ENCODE results near the gene CACNA1F. TPM values are rescaled to one million over a fixed set of nuclear protein-coding genes. Genes with fewer than 3 reads are reported as not detected.

CACNA1F gene
- total RNA-seq, 1 donor from 2014 or later = under 0.01 TPM

GRCh38 chrX:49193542-49193964 is 39.6 kb downstream of the CACNA1F start:
- no peak for DNase-seq

GRCh38 chrX:49192722-49193328 is 40.3 kb downstream of the CACNA1F start:
- DNase-seq = peak; percentile 61

GRCh38 chrX:49191574-49192011 is 41.5 kb downstream of the CACNA1F start:
- DNase-seq = no peak

GRCh38 chrX:49190821-49191573 is 42.1 kb downstream of the CACNA1F start:
- DNase-seq = peak; percentile 99

- DNase-seq = no peak
Observed at GRCh38 chrX:49189606-49190005, 43.5 kb downstream of the CACNA1F start.

GRCh38 chrX:49188468-49189076 is 44.6 kb downstream of the CACNA1F start:
- DNase-seq = no peak

- DNase-seq = no peak
Observed at GRCh38 chrX:49187526-49187925, 45.6 kb downstream of the CACNA1F start.

GRCh38 chrX:49187028-49187394 is 46.1 kb downstream of the CACNA1F start:
- no peak for DNase-seq

- DNase-seq = peak; percentile 71
Observed at GRCh38 chrX:49186125-49187027, 46.8 kb downstream of the CACNA1F start, which contains the start of gene PRICKLE3. TSS of gene PRICKLE3 (minus strand) at chrX:49186373. CDS start at chrX:49186297, 76 bp downstream.

- peak; percentile 86 for DNase-seq
Observed at GRCh38 chrX:49184294-49185281, 48.6 kb downstream of the CACNA1F start.

- DNase-seq = no peak
Observed at GRCh38 chrX:49183701-49184281, 49.3 kb downstream of the CACNA1F start.

- DNase-seq = no peak
Observed at GRCh38 chrX:49179358-49179757, 53.8 kb downstream of the CACNA1F start.

- no peak for DNase-seq
Observed at GRCh38 chrX:49178537-49178936, 54.6 kb downstream of the CACNA1F start.

- DNase-seq = no peak
Observed at GRCh38 chrX:49177873-49178480, 55.2 kb downstream of the CACNA1F start.

GRCh38 chrX:49177338-49177833 is 55.8 kb downstream of the CACNA1F start:
- DNase-seq = no peak

- DNase-seq = no peak
Observed at GRCh38 chrX:49176421-49177326, 56.5 kb downstream of the CACNA1F start.

GRCh38 chrX:49175435-49176274 is 57.5 kb downstream of the CACNA1F start:
- DNase-seq = no peak

GRCh38 chrX:49174723-49175122 is 58.4 kb downstream of the CACNA1F start:
- no peak for DNase-seq

All from dermis blood vessel endothelial cell (primary cell).